GM13977 (cell line): ENCODE data around the gene CACNA1G.

Experiments used
- DNase-seq: peaks from one replicate; pipeline ENCODE4 v3.0.0; 2012; ENCODE audit warnings: low spot score
- in situ Hi-C: fragments of 300-500 bp; cut with MboI; formaldehyde crosslinking; loops from one replicate; pipeline ENCODE4 v1.12.0; 2022; ENCODE audit warnings: low sequenced_read_pairs, low pct_unique_long_range_greater_than_20kb, mixed read lengths, inconsistent platforms; ENCODE audit not compliant: unreplicated experiment
- TF ChIP-seq, protein P1 (sequence below): IDR thresholded peaks from 2 replicates; pipeline ENCODE4 v1.5.1; 2012; ENCODE audit warnings: mild to moderate bottlenecking, control low read depth; ENCODE audit not compliant: insufficient read depth; ENCODE audit errors: extremely low read depth, missing control alignments

CACNA1G gene

GRCh38 chr17:50532452-50533024 lies 28.0 kb upstream of the CACNA1G start, which contains the start of gene EPN3:
Gene EPN3 (plus strand): TSS chr17:50532735. CDS start chr17:50536557, 3,822 bp downstream.
- no peak for DNase-seq
- TF ChIP-seq, protein P1, sequence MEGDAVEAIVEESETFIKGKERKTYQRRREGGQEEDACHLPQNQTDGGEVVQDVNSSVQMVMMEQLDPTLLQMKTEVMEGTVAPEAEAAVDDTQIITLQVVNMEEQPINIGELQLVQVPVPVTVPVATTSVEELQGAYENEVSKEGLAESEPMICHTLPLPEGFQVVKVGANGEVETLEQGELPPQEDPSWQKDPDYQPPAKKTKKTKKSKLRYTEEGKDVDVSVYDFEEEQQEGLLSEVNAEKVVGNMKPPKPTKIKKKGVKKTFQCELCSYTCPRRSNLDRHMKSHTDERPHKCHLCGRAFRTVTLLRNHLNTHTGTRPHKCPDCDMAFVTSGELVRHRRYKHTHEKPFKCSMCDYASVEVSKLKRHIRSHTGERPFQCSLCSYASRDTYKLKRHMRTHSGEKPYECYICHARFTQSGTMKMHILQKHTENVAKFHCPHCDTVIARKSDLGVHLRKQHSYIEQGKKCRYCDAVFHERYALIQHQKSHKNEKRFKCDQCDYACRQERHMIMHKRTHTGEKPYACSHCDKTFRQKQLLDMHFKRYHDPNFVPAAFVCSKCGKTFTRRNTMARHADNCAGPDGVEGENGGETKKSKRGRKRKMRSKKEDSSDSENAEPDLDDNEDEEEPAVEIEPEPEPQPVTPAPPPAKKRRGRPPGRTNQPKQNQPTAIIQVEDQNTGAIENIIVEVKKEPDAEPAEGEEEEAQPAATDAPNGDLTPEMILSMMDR, result no peak
- in situ Hi-C loops, result no loop called here

GRCh38 chr17:50533185-50533584 lies 27.3 kb upstream of the CACNA1G start:
- no peak for DNase-seq
- in situ Hi-C loops, result no loop called here
- TF ChIP-seq, protein P1, result no peak

DNA sequence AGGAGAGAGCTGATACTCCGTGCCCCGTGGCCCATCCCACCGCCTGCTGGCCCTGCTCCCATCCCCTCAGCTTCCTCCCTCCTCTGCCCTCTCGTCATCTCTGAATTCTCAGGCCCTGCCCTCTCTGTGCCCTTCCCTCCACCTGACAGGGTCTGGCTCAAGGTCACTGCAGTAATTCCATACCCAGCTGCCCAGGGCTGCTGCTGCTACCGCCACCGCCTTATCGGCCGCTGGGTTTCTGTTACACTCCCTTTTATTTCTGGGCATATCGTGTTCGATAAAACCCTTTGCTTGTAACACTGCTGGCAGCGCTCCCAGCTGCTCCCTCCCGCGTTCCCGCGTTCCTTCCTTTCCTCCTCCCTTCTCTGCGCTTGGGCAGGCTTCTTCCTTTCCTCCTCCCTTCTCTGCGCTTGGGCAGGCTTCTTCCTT lies 26.8 kb upstream of the CACNA1G start:
- in situ Hi-C loops, result no loop called here

DNA sequence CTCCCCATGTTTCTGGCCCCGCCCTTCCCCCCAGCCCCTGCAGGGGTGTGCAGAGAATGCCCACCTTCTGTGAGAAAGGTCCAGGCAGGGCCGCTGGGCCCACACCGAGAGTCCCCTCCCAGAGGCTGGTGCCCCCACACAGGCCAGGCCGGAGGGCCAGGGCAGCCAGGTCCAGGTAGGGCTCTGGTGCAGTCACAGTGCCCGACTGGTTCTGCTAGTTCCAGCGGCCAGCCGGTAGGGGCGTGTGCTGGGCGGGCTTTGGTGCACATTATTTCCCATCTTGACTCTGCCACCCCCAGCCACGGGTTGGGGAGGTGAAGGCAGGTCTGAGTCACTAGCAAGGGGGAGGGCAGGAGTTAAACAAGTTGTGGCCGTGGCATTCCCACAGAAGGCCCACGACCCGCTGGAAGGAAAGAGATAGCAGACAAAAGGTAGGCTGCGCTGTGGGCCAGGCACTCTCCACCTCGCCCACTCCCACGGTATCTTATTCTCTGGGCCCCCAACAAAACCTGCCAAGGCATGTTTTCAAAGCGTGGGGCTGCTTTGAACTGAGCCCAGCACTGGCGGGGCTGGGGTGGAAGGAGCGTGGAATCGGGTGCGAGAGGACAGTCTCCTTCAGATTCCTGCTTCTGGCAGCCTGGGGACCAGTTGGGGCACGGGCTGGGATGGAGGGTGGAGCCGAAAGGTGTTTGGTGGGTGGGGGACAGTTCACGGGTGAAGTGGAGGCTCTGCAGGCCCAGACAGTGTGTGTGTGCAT lies 26.1 kb upstream of the CACNA1G start:
- DNase-seq, result no peak
- in situ Hi-C loops, result no loop called here
- TF ChIP-seq, protein P1, result no peak

More for the DNA sequence above, 26.8 kb upstream of the CACNA1G start:
- DNase-seq, result no peak
- TF ChIP-seq, protein P1, result no peak

DNA sequence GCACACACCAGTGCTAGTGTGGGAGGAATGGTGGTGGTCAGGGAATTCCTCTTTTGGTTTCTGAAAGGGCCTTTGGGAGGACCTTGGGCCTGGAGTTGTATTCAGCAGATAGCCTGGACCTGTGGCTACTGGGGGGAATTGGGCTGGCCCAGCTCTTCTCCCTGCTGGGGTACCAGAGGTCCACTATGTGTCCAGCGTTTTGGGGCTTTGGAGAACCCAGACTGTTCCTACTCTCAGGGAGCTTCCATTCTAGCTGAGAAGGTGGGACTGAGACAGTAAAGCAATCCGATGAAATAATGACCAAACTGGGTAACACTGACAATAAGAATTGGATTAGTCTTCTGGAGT lies 25.6 kb upstream of the CACNA1G start:
- in situ Hi-C loops, result no loop called here
- TF ChIP-seq, protein P1, result no peak
- DNase-seq, result no peak

GRCh38 chr17:50535407-50535806 lies 25.1 kb upstream of the CACNA1G start:
- no peak for DNase-seq
- in situ Hi-C loops, result no loop called here

More at GRCh38 chr17:50535407-50535806, 25.1 kb upstream of the CACNA1G start:
- TF ChIP-seq, protein P1, result no peak
